Bronchial epithelial cell (primary cell): Measurements from ENCODE around the gene UFD1. TPM values are rescaled to one million over a fixed set of nuclear protein-coding genes. Genes with fewer than 3 reads are reported as not detected.

Source experiments
- DNase-seq: peaks from one replicate; pipeline ENCODE4 v3.0.0-alpha.2; 2010; ENCODE audit warnings: low read depth
- FAIRE-seq: peaks from 2 replicates; lab custom pipeline; 2011; peaks lifted over from hg19 to GRCh38; lab: Jason Lieb, UNC
- H3K27me3 ChIP-seq: 2 replicates; pipeline ENCODE4 v1.5.1; 2011; ENCODE audit warnings: low read length; ENCODE audit not compliant: control insufficient read depth, insufficient read depth
- H3K36me3 ChIP-seq: 2 replicates; pipeline ENCODE4 v1.5.1; 2011; ENCODE audit warnings: low read length; ENCODE audit not compliant: control insufficient read depth, insufficient read depth
- H3K4me3 ChIP-seq: 2 replicates; pipeline ENCODE4 v1.5.1; 2011; ENCODE audit warnings: mild to moderate bottlenecking, low read depth, low read length, control low read depth
- total RNA-seq: library from RNA; depleted of rRNA; stranded (reverse); fragments of >200 nt; gene quantifications from 2 replicates; pipeline ENCODE4 v1.2.1, GENCODE V29; 2014
- TF ChIP-seq, protein P1 (sequence below): IDR thresholded peaks from 2 replicates; pipeline ENCODE4 v1.5.1; 2011; ENCODE audit warnings: mild to moderate bottlenecking, moderate library complexity, low read length, control low read depth, inconsistent platforms; ENCODE audit not compliant: insufficient read depth, severe bottlenecking

The UFD1 gene
- total RNA-seq, 1 donor from 2014 or later: 66.9 TPM

DNA sequence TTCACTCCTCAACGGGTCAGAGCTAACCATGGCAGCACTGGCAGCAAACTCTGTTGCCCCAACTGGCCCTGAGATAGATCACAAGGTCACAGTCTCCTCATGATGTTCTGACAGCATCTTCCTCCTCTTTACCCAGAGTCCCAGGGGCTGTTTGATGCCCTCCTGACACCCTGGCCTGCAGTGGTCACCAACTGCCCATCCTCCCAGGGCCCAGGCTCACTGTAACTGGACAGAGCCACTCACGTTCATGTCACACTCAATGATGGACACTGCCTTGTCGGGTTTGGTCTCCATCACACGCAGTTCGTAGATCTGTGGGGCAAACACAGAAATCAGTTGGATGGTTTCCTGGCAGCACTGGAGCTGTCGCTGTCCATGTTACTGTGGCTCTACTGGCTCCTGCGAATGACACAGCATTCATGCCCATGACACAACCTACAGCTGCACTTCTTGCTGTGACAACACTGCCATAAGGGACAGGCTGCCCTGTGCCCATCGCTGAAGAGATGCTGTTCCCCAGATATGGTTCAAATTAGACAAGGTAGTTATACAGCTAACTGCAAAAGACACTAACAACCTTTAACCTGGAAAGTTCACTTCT lies 21.1 kb downstream of the UFD1 start:
- peaks cover 27% of the 10 kb centered on the region for H3K36me3 ChIP-seq
- no peak for DNase-seq
- FAIRE-seq: no peak
- no peaks in the 10 kb centered on the region for H3K27me3 ChIP-seq
- TF ChIP-seq, protein P1, sequence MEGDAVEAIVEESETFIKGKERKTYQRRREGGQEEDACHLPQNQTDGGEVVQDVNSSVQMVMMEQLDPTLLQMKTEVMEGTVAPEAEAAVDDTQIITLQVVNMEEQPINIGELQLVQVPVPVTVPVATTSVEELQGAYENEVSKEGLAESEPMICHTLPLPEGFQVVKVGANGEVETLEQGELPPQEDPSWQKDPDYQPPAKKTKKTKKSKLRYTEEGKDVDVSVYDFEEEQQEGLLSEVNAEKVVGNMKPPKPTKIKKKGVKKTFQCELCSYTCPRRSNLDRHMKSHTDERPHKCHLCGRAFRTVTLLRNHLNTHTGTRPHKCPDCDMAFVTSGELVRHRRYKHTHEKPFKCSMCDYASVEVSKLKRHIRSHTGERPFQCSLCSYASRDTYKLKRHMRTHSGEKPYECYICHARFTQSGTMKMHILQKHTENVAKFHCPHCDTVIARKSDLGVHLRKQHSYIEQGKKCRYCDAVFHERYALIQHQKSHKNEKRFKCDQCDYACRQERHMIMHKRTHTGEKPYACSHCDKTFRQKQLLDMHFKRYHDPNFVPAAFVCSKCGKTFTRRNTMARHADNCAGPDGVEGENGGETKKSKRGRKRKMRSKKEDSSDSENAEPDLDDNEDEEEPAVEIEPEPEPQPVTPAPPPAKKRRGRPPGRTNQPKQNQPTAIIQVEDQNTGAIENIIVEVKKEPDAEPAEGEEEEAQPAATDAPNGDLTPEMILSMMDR: no peak
- H3K4me3 ChIP-seq: no peak overlapping the region

DNA sequence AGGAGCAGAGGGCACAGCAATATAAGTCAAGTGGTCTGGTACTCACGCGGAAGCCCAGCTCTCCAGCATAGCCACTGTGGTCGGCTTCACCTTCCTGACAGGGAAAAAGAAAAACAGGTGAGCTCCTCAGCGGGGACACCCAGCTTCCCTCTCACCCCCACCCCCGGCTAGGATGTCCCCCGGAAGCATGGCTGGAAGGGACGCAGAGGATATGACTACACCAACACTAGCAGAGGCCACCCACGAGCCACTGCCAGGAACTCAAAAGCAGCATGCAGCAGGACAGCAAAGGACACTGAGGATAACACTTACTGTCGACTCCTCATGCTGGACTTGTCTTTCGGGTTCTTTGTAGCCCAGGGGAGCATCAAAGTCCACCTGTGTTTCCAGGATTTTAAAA lies 22.5 kb downstream of the UFD1 start:
- DNase-seq (no peak), FAIRE-seq (no peak)
- H3K27me3 ChIP-seq: no peaks in the 10 kb centered on the region
- H3K36me3 ChIP-seq: peaks cover 29% of the 10 kb centered on the region
- no peak overlapping the region for H3K4me3 ChIP-seq
- TF ChIP-seq, protein P1: no peak

DNA sequence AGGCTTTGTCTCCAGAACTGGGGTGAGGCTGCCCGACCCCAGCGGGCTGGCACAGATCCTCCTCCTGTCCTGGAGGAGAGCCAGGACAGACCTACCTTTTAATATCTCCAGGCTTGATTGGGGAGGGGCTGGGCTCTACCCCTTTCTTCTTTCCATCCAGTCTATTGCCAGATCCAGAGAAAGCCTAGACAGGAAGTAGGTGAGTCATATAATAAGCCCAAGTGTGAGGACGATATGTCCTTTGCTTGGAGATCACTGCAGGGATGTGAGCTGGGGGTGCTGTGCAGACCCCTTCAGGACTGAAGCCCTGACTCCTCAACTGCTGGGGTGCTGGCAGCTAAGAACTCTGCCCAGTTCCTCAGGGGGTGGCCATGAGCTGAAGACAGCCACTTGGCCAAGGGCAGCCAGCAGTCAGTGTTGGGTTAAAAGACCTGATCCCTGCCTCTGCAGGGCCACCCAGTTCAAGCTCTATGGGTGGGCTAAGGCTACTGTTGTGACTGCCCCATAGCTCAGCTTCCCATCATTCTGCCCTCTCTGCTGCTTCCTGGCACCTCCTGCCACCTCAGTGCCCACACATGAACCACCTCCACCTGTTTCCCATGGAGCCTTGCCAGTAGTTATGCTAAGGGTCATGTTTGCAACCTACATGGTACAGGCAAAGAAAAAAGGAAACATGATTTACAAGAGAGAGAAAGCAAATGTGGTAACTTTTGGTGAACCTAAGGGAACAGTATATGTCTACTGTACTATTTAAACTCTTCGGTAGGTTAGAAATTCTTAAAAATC lies 23.2 kb downstream of the UFD1 start:
- Histone ChIP-seq H3K27me3 (no peaks in the 10 kb centered on the region), H3K4me3 (no peak overlapping the region), H3K36me3 (peaks cover 30% of the 10 kb centered on the region)
- TF ChIP-seq, protein P1: no peak
- FAIRE-seq (no peak), DNase-seq (no peak)

DNA sequence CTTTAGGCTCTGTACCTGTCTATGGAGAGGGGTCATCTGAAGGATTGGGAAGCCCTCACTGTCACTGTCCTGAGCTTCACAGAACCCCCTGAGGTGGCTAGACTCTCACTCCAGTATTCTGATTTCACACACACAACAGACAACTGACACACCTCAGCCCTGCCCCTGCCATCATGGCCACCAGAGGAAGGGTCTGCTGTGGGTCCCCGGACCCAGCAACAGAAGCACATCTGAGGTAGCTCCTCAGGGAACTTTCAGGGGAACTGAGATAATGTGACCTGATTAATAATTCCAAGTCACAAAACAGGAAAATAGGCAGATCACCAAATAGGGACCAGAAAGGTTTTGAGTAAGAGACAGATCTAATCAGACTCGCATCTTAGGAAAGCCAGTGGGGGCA lies 24.0 kb downstream of the UFD1 start:
- FAIRE-seq (no peak), DNase-seq (no peak)
- Histone ChIP-seq H3K27me3 (no peaks in the 10 kb centered on the region), H3K4me3 (no peak overlapping the region), H3K36me3 (peaks cover 30% of the 10 kb centered on the region)
- TF ChIP-seq, protein P1: no peak

DNA sequence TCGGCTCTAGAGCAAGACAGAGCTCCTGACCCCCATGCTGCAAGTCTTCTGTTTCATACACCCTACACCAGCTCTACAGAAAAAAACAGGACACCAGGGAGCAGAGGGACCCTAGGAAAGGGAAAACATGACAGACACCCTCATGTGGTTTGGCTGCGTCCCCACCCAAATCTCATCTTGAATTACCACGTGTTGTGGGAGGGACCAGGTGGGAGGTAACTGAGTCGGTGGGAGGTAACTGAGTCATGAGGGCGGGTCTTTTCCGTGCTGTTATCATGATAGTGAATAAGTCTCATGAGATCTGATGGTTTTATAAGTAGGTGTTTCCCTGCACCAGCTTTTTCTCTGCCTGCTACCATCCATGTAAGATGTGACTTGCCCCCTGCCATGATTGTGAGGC lies 24.8 kb downstream of the UFD1 start:
- no peak for FAIRE-seq
- H3K4me3 ChIP-seq: no peak overlapping the region
- peaks cover 30% of the 10 kb centered on the region for H3K36me3 ChIP-seq
- no peak for DNase-seq
- H3K27me3 ChIP-seq: no peaks in the 10 kb centered on the region
- TF ChIP-seq, protein P1: no peak
